Measurements from ENCODE around the gene ZBED6. TPM values are rescaled to one million over a fixed set of nuclear protein-coding genes. Genes with fewer than 3 reads are reported as not detected.
"Not testable (repeated sequence)": the region's sequence is repeated elsewhere in the genome, so short reads cannot be mapped to it uniquely, and the experiment has no call there.

ZBED6 gene, protein sequence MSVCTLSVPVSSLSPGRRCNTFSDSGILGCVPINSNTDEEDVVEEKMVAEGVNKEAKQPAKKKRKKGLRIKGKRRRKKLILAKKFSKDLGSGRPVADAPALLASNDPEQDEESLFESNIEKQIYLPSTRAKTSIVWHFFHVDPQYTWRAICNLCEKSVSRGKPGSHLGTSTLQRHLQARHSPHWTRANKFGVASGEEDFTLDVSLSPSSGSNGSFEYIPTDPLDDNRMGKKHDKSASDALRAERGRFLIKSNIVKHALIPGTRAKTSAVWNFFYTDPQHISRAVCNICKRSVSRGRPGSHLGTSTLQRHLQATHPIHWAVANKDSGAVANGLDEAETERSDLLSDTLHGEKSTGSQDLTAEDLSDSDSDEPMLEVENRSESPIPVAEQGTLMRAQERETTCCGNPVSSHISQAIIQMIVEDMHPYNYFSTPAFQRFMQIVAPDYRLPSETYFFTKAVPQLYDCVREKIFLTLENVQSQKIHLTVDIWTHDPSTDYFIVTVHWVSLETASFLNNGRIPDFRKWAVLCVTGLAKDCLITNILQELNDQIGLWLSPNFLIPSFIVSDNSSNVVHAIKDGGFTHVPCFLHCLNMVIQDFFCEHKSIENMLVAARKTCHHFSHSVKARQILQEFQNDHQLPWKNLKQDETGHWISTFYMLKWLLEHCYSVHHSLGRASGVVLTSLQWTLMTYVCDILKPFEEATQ (N-terminal part only)
- 8.7 and 30.5 TPM in 2 replicates for total RNA-seq (ENCODE audit: low replicate concordance)

GRCh38 chr1:203795441-203796235 lies at the start of gene ZBED6, which contains the start of gene ZC3H11A:
ZBED6 (plus strand) TSS chr1:203795623; CDS start chr1:203797523, 1,900 bp downstream.
ZC3H11A (plus strand) TSS chr1:203795623; CDS start chr1:203817071, 21,448 bp downstream.
- peak; percentile 98 for DNase-seq (ENCODE audit: low read depth)
- TF ChIP-seq CTCF (IDR thresholded peaks at IDR 0.05; ENCODE audit: insufficient read depth, low read length): no peak
- H3K4me3 ChIP-seq (ENCODE audit: low read depth, low read length): peak within 1 kb of the TSS; percentile 77

GRCh38 chr1:203746281-203746680 lies 49.1 kb upstream of the ZBED6 start:
- DNase-seq (ENCODE audit: low read depth): no peak
- H3K4me3 ChIP-seq (ENCODE audit: low read depth, low read length): no peak overlapping the region
- no peak for TF ChIP-seq CTCF (IDR thresholded peaks at IDR 0.05; ENCODE audit: insufficient read depth, low read length)

GRCh38 chr1:203751051-203751450 lies 44.4 kb upstream of the ZBED6 start:
- peak; percentile 55 for DNase-seq (ENCODE audit: low read depth)
- TF ChIP-seq CTCF (IDR thresholded peaks at IDR 0.05; ENCODE audit: insufficient read depth, low read length): no peak
- no peak overlapping the region for H3K4me3 ChIP-seq (ENCODE audit: low read depth, low read length)

DNA sequence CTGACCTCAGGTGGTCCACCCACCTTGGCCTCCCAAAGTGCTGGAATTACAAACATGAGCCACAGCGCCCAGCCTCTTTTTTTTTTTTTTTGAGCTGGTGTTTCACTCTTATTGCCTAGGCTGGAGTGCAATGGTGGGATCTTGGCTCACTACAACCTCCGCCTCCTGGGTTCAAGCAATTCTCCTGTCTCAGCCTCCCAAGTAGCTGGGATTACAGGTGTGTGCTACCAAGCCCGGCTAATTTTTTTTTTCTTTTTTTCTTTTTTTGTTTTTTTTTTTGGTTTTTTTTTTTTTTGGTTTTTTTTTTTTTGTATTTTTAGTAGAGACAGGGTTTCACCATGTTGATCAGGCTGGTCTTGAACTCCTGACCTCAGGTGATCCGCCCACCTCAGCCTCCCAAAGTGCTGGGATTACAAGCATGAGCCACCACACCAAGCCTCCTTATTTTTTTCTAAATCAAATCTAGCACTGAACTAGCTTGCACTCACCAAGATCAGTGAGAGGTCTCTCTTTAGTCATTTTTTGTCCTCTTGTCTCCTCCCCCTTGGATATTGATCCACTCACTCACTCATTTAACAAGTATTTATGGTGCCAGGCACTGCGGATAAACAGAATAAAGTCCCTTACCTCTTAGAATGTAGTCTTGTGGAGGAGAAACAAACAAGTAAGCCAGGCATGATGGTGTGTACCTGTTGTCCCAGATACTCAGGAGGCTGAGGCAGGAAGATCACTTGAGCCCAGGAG lies 43.6 kb upstream of the ZBED6 start:
- not testable (repeated sequence) for H3K4me3 ChIP-seq (ENCODE audit: low read depth, low read length); DNase-seq (ENCODE audit: low read depth)

GRCh38 chr1:203754455-203754864 lies 41.0 kb upstream of the ZBED6 start:
- H3K4me3 ChIP-seq (ENCODE audit: low read depth, low read length): no peak overlapping the region
- TF ChIP-seq CTCF (IDR thresholded peaks at IDR 0.05; ENCODE audit: insufficient read depth, low read length): no peak
- no peak for DNase-seq (ENCODE audit: low read depth)

- no peak for TF ChIP-seq CTCF (IDR thresholded peaks at IDR 0.05; ENCODE audit: insufficient read depth, low read length)
- H3K4me3 ChIP-seq (ENCODE audit: low read depth, low read length): no peak overlapping the region
- DNase-seq (ENCODE audit: low read depth): no peak
Observed at GRCh38 chr1:203756036-203756435, 39.4 kb upstream of the ZBED6 start.

GRCh38 chr1:203758749-203759148 lies 36.7 kb upstream of the ZBED6 start:
- not testable (repeated sequence) for DNase-seq (ENCODE audit: low read depth); H3K4me3 ChIP-seq (ENCODE audit: low read depth, low read length)

Measured in fibroblast of the aortic adventitia (primary cell).